Esophagus muscularis mucosa (tissue), 4 donors: ENCODE results near the gene DISP2.

Experiments used
- EP300 ChIP-seq: sonication (generic); formaldehyde crosslinking; IDR thresholded peaks from one replicate; pipeline ENCODE4 v1.6.1; 2017; ENCODE audit warnings: antibody characterized with exemption
- POLR2AphosphoS5 ChIP-seq, 2 donors: sonication (generic); formaldehyde crosslinking; IDR thresholded peaks; one replicate each; pipeline ENCODE4 v1.6.1; 2017; ENCODE audit warnings: antibody characterized with exemption in 2 of 2
- TF ChIP-seq, protein P1 (sequence below), 3 experiments: fragments of 200-600 bp in 2 of 3; fragments of 450-650 bp in 1 of 3; sonication (generic) in 2 of 3; IDR thresholded peaks; one replicate each; pipeline ENCODE4 v1.5.1; 2017 to 2019; ENCODE audit warnings: antibody characterized with exemption in 3 of 3, mild to moderate bottlenecking in 2 of 3, moderate library complexity in 1 of 3

DNA sequence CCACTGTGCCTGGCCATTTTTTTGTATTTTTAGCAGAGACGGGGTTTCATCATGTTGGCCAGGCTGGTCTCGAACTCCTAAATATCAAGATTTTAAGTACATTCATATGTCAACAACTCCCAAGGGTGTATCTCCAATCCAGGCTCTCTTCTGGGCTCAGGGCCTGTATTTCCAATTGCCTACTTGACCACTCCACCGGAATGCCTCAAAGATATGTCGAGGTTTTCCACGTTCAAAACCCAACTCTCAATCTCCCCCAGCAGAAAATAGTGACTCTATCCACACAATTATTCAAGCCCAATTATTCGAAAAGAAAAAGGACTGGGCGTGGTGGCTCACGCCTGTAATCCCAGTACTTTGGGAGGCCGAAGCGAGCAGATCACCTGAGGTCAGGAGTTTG lies 22.6 kb downstream of the DISP2 start:
- TF ChIP-seq, protein P1, sequence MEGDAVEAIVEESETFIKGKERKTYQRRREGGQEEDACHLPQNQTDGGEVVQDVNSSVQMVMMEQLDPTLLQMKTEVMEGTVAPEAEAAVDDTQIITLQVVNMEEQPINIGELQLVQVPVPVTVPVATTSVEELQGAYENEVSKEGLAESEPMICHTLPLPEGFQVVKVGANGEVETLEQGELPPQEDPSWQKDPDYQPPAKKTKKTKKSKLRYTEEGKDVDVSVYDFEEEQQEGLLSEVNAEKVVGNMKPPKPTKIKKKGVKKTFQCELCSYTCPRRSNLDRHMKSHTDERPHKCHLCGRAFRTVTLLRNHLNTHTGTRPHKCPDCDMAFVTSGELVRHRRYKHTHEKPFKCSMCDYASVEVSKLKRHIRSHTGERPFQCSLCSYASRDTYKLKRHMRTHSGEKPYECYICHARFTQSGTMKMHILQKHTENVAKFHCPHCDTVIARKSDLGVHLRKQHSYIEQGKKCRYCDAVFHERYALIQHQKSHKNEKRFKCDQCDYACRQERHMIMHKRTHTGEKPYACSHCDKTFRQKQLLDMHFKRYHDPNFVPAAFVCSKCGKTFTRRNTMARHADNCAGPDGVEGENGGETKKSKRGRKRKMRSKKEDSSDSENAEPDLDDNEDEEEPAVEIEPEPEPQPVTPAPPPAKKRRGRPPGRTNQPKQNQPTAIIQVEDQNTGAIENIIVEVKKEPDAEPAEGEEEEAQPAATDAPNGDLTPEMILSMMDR (IDR thresholded peaks at IDR 0.05) = no peak
- TF ChIP-seq POLR2AphosphoS5 (IDR thresholded peaks at IDR 0.05) = no peak
- TF ChIP-seq EP300 = no peak
